Endothelial cell of hepatic sinusoid (primary cell): ENCODE data around the gene TSPAN16.

Source experiments
- in situ Hi-C: cut with HindIII; loops from 2 replicates; pipeline ENCODE4 v1.10.0; 2017; ENCODE audit warnings: low sequenced_read_pairs

The TSPAN16 gene

DNA sequence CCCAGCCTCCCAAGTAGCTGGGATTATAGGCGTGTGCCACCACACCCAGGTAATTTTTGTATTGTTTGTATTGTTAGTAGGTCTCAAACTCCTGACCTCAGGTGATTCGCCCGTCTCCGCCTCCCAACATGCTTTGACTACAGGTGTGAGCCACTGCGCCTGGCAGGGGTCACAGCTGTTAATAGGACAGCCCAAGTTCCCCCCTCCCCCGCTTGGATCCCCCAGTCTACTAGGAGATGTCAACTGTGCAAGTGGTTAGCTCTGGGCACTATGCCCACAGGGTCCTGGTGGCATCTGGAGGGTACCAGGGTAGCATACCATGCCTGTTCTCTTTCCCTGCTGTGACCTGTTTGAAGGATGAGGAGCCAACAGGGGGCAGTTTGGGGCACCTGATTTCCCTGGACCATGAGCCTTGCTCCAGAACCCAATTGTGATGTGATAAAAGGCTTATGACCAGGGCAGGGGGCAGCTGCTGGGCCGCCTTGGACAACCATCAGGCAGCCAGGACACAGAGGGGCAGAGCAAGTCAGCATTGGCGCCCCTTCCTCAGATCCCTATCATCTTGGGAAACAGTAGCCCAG lies at the start of gene TSPAN16:
Gene TSPAN16, plus strand, starts transcription at position 496 of the 581 bp plus-strand sequence. CDS start 138 bp downstream, outside the sequence.
- in situ Hi-C loops = no loop called here

DNA sequence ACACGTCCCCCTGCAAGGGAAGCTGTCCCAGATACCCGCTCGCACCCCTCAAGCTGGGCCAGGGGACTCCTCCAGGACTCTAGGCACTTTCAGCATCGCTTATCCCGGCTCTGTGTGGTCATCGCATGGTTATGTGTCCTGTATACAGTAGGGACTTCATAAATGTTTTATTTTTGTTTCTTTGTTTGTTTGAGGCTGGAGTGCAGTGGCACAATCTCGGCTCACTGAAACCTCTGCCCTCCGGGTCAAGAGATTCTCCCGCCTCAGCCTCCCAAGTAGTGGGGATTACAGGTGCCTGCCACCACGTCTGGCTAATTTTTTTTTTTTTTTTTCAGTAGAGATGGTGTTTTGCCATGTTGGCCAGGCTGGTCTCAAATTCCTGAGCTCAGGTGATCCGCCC lies 49.0 kb upstream of the TSPAN16 start:
- in situ Hi-C loops = no loop called here

- in situ Hi-C loops = no loop called here
These were observed 48.6 kb upstream of the TSPAN16 start for GRCh38 chr19:11247391-11247790.

GRCh38 chr19:11247934-11248333 lies 48.0 kb upstream of the TSPAN16 start:
- in situ Hi-C loops = no loop called here

DNA sequence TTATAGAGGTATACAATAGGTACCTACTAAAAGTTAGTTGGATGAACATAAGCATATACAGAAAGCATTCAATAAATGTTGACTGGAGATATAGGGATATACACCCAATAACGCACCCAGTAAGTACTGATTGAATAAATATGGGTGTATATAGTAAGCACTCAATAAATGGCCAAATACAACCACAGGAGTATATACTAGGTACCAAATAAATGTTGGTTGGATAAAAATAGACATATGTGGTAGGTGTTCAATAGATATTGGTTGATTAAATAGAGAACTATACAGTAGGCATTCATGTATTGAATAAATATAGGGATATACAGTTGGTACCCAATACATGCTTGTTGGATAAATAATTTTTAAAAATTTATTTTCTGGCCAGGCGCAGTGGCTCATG lies 47.1 kb upstream of the TSPAN16 start:
- in situ Hi-C loops = no loop called here

- in situ Hi-C loops = no loop called here
These were observed 44.7 kb upstream of the TSPAN16 start for GRCh38 chr19:11251217-11251616.

- in situ Hi-C loops = no loop called here
These were observed 44.2 kb upstream of the TSPAN16 start for GRCh38 chr19:11251650-11252314.

- in situ Hi-C loops = no loop called here
These were observed 43.1 kb upstream of the TSPAN16 start for GRCh38 chr19:11252665-11253355.

DNA sequence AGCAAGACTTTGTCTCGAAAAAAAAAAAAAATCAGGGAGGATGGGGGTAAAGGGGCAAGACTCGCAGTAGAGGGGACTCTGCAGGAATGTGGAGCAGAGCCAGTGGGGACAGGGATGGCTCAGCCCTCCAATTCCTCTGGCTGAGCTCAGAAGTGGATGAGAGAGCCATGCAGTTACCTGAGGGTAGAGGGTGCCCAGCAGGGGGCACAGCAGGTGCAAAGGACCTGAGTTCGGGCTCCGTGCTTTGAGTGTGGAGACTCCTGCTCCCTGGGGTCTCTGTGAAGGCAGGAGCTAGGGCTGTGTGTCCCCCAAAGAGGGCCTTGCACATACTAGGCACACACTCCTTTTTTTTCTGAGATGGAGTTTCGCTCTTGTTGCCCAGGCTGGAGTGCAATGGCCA lies 41.3 kb upstream of the TSPAN16 start:
- in situ Hi-C loops = no loop called here

DNA sequence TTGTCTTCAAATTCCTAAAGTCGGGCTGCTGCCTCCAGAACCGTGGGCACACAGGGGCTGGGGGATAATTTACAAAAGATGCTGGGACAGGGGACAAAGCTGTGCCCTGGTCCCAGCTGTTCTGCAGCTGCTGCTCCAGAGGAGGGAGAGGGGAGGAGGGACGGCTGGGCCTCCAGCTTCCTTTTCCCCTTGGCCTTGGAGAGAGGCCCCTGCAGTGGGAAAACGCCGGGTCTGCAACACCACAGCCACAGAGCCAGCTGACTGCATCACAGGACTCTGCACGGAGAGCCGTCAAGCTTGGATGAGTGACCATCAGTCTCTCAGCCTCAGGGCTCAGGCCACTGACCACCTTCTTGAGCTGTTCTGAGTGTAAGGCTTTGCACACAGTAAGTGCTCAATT lies 39.8 kb upstream of the TSPAN16 start:
- in situ Hi-C loops = no loop called here

GRCh38 chr19:11257846-11258380 lies 38.0 kb upstream of the TSPAN16 start:
- in situ Hi-C loops = no loop called here

- in situ Hi-C loops = no loop called here
These were observed 35.0 kb upstream of the TSPAN16 start for GRCh38 chr19:11260996-11261395.

GRCh38 chr19:11261431-11261970 lies 34.5 kb upstream of the TSPAN16 start:
- in situ Hi-C loops = no loop called here

- in situ Hi-C loops = no loop called here
These were observed 33.8 kb upstream of the TSPAN16 start, which contains the start of gene DOCK6 for GRCh38 chr19:11261971-11262839. Gene DOCK6 (minus strand): TSS chr19:11262524. CDS start chr19:11262440, 84 bp downstream.

- in situ Hi-C loops = no loop called here
These were observed 32.2 kb upstream of the TSPAN16 start for GRCh38 chr19:11263726-11264125.

DNA sequence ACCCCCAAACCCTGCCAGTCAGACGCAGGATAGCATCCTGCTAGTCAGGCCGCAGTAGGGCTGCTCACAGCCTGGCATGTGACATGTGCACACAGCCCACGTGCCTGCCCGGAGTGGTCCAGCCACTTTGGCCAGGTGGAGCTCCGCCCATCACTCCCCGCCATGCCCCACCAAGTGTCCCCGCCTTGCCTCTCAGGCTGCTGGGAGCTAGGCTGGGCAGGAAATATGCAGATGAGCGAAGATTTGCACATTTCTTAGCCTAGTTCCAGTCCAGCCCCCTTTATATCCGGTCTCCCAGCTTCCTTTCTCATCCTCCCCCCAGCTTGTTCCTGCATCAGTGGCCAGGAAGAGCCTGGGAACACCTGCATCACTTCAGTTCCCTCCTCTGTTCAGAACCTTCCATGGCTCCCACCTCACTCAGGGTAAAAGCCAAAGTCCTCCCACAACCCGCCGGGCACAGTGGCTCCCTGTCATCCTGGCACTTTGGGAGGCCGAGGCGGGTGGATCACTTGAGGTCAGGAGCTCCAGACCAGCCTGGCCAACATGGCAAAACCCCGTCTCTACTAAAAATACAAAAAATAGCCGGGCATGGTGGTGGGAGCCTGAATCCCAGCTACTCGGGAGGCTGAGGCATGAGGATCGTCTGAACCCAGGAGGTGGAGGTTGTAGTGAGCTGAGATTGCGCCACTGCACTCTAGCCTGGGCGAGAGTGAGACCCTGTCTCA lies 31.3 kb upstream of the TSPAN16 start:
- in situ Hi-C loops = no loop called here

DNA sequence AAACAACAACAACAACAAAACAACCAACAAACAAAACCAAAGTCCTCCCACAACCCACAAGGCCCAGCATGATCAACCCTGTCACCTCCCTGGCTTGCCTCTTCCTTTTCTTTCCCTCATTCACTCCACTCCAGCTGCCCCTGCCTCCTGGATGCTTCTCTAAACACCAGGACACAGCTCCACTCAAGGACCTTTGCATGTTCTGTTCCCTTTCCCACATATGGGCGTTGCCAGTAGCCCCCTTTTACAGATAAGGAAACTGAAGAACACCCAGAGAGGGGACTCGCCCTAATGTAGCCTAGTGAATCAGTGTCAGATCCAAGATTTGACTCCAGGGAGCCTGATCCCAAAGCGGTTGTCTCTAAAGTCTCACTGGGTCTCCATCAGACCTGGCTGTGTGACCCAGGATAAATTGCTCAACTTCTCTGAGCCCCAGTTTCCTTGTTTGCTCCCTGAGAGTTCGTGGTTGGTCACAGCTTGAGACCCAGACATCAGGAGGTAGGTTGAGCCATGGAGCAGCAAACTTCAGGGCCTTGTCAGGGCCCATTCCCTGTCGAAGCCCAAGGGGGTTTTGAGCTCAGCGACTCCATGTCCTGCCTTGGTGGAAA lies 30.7 kb upstream of the TSPAN16 start:
- in situ Hi-C loops = no loop called here

DNA sequence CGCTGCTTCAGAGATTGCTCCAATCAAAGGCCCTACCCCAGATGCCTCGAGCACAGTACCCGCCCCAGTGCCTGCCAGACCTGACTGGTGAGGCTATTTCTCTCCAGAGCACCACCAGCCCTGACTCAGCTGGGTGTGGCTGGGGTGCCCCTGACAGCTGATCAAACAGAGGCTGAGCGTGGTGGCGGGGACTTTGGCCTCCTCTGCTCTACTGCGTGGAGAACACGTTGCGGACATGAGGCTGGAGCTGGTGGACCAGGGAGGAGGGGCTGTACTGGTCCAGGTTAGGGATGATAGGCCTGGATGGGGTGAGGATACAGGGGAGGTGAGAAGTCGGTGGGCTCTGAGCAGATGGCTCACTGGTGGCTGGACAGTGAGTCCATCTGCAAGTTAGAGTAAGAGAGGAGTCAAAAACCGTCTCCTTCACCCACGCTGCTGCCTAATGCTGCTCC lies 30.1 kb upstream of the TSPAN16 start:
- in situ Hi-C loops = no loop called here

GRCh38 chr19:11267316-11268085 lies 28.5 kb upstream of the TSPAN16 start:
- in situ Hi-C loops = no loop called here
